Iris pigment epithelial cell (primary cell): ENCODE measurements around the gene SLC22A1.
A peak's percentile ranks its signal among the peaks of the same experiment; 100 is the strongest.

Experiments used
- DNase-seq: peaks from one replicate; pipeline ENCODE4 v3.0.0-alpha.2; 2011; ENCODE audit warnings: low read depth

The SLC22A1 gene

DNA sequence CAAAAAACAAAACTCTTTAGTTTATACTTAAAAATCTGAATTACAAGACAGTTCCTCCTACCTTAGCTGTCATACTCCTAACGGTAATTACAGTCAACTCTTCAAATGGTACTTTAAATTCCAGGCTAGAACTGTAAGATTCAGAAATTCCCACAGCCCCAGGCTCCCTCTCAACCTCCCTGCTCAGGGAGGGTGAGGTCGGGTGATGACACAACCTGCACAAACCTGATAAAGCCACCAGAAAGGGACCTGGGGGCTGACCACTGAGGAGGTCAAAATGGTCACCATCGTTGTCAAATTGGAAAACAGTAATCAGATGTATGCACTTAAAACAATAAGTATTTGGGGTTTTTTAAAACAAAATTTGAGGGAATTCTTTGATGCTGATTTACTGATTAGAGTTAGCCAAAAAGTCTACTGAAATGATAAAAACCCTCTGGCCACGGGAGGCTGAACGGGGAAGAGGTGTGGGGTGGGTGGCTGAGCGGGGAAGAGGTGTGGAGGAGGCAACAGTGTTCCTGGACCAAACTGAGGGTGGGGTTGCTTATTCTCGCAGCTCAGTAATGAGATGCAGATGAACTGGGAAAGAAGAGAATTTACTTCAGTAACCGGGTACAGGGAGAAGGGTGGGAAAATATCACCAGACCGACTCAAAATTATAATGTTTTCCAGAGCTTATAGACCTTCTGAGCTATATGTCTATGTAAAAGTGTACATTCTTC, 52.4 kb downstream of the SLC22A1 start:
- no peak for DNase-seq

DNA sequence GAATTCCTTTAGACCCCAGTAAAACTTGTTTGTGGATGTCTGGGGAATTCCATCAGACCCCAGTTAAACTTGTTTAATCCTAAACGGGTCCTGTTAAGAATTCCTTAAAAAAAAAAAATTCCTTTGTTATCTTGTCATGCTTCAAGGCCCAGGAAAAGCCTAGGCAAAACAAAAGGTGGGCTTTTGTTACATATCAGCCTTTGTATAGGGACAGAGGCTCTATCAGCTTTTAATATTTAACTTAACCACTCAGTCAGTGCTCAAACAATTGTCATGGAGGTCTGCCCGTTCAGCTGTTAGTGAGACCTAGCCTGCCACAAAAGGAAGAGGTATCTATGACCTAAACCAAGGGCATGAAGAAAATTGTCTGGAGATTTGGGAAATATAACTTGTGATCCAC, 53.1 kb downstream of the SLC22A1 start:
- DNase-seq: no peak

DNA sequence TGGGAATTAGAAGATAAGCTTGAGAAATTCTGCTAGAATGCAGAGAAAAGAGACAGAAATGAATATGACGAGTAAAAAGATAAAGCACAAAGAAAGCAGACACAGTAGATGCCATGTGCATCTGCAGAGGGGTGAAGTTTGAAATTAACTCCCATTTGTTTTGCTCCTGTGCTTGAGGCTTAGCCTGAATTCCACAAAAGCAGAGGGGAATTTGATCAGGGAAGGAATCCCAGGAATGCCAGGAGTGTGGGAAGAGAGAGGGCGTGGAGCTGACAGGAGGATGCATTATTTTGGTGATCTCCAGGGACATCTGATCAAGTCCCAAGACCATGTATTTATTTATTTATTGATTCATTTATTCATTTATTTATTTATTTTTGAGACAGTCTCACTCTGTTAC, 55.6 kb downstream of the SLC22A1 start:
- DNase-seq: no peak

DNA sequence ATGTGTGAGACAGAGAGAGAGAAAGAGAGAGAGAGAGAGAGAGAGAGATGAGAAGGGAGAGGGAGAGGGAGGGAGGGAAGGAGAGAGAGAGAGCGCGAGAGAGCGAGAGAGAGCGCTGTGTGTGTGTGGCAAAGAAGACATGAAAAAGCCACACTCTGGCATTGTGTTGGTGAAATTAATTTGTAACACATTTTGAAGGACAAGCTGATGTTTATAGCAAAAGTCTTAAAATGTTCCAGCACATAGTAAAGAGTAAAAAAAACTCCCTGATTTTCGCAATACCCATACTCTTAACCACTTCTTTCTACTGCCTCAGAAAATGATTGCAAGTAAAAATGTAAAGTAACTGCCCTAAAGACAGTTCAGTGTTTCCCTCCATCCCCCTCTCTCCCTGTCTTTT, 56.7 kb downstream of the SLC22A1 start:
- DNase-seq: peak; percentile 11

DNA sequence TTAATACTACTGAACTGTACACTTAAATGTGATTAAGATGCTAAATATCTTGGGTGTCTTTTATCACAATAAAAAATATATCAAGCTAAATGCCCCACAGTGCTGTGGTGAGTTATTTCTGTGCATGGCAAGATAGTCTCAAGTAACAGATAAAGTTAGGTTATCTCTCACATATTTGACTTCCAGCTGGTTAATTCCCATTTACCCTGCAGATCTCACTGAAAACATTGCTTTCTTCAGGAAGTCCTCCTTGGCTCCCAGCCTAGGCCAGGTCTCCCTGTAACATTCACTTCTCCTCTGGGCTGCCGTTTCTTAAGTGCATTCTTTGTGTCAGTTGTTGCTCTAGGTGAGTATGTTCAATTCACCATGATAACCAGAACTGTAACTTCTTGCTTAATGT, 59.1 kb downstream of the SLC22A1 start:
- DNase-seq: no peak

DNA sequence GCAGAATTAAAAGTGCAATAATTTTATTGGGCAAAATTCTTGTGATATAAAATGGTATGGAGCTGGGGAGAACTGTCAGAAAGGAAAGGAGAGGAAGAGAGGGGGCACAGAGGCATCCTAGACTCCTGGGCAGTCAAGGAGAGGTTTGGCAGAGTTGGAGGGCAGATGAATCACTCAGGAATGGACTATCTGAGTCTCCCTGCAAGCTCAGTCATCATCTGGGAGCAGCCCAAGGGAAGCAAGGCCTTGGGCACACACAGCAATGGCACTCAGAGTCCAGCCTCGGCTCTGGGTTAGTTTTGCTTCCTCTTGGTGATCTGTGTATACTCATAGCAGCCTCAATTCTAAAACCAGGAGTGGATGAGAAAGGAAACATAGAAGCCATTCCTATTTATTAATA, 67.2 kb downstream of the SLC22A1 start:
- DNase-seq: peak; percentile 4

DNA sequence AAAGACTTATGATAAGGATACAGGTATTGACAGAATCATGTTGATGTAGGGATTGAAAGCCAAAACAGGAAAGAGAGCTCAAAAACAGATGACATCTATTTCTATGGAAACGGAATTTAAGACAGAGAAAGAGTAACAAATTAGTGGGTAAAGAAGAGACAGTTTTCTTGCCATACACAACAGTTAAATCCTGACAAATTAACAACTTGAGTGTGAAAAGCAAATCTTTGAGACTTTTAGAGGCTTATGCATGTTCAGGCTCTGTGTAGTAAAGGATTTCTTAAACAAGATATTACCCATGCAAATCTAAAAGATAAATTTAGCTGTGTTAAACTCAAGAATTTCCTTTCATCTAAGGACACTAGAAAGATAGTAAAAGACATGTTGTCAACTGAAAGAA, 68.5 kb downstream of the SLC22A1 start:
- DNase-seq: no peak

DNA sequence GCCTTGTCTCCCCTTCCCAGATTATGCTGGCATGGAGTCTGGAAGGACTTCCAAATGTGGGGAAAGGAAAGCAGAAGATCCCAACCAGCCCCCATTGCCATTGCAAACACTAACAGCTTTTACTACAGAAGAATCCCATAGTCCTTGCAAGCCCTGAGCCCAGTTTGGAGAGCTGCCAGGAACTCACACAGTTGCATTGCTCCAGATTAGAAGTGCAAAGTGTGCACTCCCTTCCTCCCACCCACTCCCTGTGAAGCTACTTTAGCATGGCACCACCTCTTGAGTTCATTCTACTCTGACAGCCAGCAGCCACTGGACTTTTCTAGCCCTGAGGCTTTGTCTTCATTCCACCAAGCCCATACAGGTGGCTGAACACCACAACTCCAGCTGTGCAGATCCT, 69.4 kb downstream of the SLC22A1 start:
- no peak for DNase-seq

DNA sequence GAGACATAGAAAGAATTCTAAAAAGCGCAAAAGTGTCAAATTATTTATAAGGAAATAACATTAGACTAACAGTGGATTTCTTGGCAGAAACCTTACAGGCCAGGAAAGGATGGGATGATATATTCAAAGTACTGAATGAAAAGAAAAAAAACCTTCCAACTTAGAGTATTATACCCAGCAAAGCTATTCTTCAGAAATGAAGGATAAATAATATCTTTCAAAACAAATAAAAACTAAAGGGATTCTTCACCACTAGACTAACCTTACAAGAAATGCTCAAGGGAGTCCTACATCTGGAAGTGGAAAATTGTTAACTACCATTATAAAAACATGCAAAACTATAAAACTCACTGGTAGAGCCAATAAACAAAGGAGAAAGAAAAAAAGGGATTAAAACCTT, 71.2 kb downstream of the SLC22A1 start:
- DNase-seq: no peak

DNA sequence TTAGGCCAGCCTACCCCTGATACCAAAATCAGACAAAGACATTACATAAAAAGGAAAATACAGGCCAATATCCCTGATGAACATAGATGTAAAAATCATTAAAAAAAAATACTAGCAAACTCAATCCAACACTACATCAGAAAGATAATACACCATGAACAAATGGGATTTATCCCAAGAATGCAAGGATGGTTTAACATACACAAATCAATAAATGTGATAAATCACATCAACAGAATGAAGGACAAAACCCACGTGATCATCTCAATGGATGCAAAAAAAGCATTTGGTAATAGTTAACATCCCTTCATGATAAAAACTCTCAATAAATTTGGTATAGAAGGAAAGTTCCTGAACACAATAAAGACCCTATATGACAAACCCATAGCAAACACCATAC, 73.2 kb downstream of the SLC22A1 start:
- no peak for DNase-seq

DNA sequence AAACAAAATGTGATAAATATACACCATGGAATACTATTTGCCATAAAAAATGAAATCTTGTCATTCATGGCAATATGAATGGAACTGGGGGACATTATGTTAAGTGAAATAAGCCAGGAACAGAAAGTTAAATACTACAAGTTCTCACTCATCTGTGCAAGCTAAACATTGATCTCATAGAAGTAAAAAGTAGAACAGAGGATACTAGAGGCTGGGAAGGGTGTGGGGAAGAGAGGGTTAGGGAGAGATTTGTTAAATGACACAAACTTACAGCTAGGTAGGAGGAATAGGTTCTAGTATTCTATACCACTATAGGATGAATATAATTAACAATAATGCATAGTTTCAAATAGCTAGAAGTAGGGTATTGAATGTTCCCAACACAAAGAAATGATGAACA, 76.0 kb downstream of the SLC22A1 start:
- DNase-seq: no peak

DNA sequence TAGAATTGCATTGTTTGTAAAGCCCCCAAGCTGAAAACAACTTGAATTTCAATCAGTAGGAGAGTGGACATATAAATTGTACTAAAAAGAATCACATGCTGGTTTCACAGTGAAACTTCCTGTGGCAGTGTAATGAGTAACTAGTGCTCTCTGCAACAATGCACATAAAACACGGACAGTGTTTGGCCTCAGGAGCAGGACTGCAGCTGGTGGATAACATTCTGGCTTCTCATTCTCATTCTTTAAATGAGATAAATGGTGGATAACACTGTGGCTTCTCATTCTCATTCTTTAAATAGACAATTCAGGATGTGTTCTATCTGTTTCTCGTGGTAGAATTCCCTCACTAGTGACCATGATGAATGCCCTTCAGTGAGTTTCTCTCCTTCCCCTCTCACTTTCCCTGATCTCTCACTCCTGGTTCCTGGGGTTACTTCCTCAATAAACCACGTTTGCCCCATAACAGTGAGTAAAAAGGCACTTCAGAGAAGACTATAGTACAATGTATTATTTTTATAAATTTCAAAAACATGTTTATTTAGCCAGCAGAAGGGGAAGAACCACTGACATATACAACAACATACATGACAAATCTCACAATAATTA, 77.1 kb downstream of the SLC22A1 start:
- DNase-seq: no peak

DNA sequence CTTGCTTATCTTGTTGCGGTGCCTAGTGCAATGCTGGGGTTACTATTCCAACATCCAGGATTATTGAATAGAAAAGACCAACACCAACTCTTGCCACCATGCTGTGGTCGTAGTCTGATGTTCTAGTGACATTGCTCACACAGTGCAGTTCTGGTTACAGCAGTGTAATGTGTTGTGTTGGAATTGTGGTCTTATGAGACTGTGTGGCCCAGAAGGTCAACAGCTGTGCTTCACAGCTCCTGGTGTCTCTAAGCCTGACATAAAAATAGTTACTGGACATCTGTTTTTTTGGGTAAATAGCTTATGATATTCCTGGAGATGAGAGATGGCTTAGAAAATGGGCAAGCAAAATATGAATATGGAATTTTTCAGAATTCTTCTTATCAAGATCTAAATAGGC, 79.4 kb downstream of the SLC22A1 start:
- DNase-seq: no peak

DNA sequence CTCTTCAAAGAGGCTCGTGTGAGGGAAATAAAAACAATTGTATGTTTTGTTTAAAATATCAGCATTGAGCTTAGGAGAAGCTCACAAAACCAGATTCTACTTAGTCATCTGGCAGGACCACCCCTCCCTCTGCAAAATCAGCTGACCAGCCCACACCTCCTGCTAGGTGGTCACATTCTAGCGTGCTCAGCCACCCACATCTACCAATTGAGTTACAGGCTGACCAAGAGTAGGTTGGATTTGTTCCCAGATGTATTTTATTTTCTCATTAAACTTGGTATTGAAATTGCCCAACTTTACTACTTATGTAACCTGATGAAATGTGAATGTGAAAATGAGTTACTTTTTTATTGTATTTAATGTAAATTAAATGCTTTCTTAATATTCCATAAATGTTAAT, 80.8 kb downstream of the SLC22A1 start:
- no peak for DNase-seq

DNA sequence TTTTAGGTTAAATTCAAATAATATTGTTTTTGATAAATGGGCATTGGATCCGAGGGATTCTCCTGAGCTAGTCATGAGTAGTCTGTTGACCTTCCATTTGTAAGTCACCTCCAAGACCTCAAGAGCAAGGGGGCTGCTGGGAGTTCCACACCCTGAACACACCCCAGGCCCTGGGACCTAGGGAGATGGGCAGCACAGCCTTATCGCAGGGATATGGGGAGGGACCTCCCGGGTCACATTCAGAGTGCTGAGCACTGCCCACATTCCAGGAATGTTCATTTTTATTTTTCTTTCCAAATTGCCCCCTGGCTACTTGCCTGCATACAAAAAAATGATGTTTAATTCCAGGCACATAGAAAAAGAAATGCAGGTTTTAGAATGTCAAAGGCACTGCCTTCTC, 81.5 kb downstream of the SLC22A1 start:
- no peak for DNase-seq

DNA sequence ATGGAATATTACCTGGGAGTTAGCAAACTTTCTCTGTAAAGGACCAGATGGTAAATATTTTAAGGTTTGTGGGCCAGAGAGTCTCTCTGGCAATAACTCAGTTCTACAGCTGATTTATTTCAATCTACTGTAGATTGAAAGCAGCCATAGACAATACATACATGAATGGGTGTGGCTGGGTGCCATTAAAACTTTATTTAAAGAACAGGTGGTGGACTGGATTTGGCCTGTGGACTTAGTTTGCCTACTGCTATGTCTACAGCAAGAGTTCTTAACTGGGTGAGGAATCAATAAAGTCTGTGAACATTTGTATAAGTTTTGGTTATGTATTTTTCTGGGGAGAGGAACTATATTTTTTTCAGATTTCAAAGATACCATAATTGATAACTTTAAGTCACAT, 81.9 kb downstream of the SLC22A1 start:
- DNase-seq: no peak

DNA sequence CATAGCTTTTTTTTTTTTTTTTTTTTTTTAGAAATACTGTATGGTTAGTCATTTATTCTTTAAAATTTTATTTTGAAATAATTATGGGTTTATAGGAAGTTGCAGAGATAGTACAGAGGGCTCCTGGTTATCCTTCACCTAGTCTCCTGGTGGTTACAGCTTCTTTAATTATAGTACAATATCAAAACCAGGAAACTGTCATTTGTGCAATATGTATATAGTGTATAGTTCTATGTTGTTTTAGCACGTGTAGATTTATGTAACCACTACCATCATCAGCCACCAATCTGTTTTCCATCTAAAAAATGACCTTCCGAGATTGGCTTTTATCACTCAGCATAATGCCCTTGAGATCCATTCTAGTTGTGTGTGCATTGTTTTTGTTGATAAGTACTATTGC, 82.3 kb downstream of the SLC22A1 start:
- no peak for DNase-seq

DNA sequence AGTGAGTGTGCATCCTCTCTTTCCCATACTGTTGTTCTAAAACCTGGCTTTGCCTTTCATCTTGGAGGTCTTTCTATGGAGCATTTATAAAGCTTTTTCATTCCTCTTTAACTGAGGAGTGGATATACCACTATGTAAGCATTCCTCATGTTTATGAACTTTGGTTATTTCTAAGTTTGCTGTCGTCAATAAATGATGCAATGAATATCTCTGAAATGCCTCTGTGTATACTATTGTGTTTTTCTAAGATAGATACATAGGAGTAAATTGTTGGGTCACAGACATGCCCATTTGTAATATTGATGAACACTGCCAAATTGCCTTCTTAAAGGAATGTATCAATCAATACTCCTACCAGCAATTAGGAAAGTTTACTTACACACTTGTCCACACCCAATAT, 83.1 kb downstream of the SLC22A1 start:
- no peak for DNase-seq

DNA sequence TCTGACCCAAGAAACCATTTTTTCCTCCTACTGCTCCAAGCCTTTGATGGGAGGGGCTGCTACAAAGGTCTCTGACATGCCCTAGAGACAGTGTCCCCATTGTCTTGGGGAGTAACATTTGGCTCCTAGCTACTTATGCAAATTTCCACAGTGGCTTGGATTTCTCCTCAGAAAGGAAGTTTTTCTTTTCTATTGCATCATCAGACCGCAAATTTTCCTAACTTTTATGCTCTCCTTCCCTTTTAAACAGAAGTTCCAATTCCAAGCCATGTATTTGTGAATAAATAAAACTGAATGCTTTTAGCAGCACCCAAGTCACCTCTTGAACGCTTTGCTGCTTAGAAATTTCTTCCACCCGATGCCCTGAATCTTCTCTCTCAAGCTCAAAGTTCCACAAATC, 86.0 kb downstream of the SLC22A1 start:
- no peak for DNase-seq
